ENCODE measurements around the gene ALDH3A2.

Gene ALDH3A2

GRCh38 chr17:19719355-19720209 lies 71.0 kb downstream of the ALDH3A2 start:
- Histone ChIP-seq H3K9ac (ENCODE audit: low read depth, low read length) (no peak overlapping the region), H3K4me1 (ENCODE audit: insufficient read depth, low read length) (no peaks in the 10 kb centered on the region), H3K9me3 (ENCODE audit: control insufficient read depth, insufficient read depth, low read length) (no peaks in the 10 kb centered on the region), H3K36me3 (ENCODE audit: insufficient read depth, low read length) (no peaks in the 10 kb centered on the region)

GRCh38 chr17:19720210-19720475 lies 71.6 kb downstream of the ALDH3A2 start:
- no peak overlapping the region for H3K9ac ChIP-seq (ENCODE audit: low read depth, low read length)
- H3K36me3 ChIP-seq (ENCODE audit: insufficient read depth, low read length) = no peaks in the 10 kb centered on the region
- H3K9me3 ChIP-seq (ENCODE audit: control insufficient read depth, insufficient read depth, low read length) = no peaks in the 10 kb centered on the region
- H3K4me1 ChIP-seq (ENCODE audit: insufficient read depth, low read length) = no peaks in the 10 kb centered on the region

GRCh38 chr17:19720631-19721426 lies 72.3 kb downstream of the ALDH3A2 start:
- no peaks in the 10 kb centered on the region for H3K4me1 ChIP-seq (ENCODE audit: insufficient read depth, low read length)
- no peak overlapping the region for H3K9ac ChIP-seq (ENCODE audit: low read depth, low read length)

GRCh38 chr17:19723964-19724363 lies 75.4 kb downstream of the ALDH3A2 start:
- no peaks in the 10 kb centered on the region for H3K36me3 ChIP-seq (ENCODE audit: insufficient read depth, low read length)
- H3K4me1 ChIP-seq (ENCODE audit: insufficient read depth, low read length) = no peaks in the 10 kb centered on the region
- H3K9me3 ChIP-seq (ENCODE audit: control insufficient read depth, insufficient read depth, low read length) = no peaks in the 10 kb centered on the region
- no peak overlapping the region for H3K9ac ChIP-seq (ENCODE audit: low read depth, low read length)

More at GRCh38 chr17:19720631-19721426, 72.3 kb downstream of the ALDH3A2 start:
- H3K9me3 ChIP-seq (ENCODE audit: control insufficient read depth, insufficient read depth, low read length) = no peaks in the 10 kb centered on the region
- no peaks in the 10 kb centered on the region for H3K36me3 ChIP-seq (ENCODE audit: insufficient read depth, low read length)

- no peaks in the 10 kb centered on the region for H3K36me3 ChIP-seq (ENCODE audit: insufficient read depth, low read length)
- no peaks in the 10 kb centered on the region for H3K9me3 ChIP-seq (ENCODE audit: control insufficient read depth, insufficient read depth, low read length)
- no peak overlapping the region for H3K9ac ChIP-seq (ENCODE audit: low read depth, low read length)
- H3K4me1 ChIP-seq (ENCODE audit: insufficient read depth, low read length) = no peaks in the 10 kb centered on the region
Observed at GRCh38 chr17:19724501-19725420, 76.2 kb downstream of the ALDH3A2 start.

- Histone ChIP-seq H3K9me3 (ENCODE audit: control insufficient read depth, insufficient read depth, low read length) (no peaks in the 10 kb centered on the region), H3K36me3 (ENCODE audit: insufficient read depth, low read length) (no peaks in the 10 kb centered on the region), H3K4me1 (ENCODE audit: insufficient read depth, low read length) (no peaks in the 10 kb centered on the region), H3K9ac (ENCODE audit: low read depth, low read length) (no peak overlapping the region)
Observed at GRCh38 chr17:19725486-19725885, 76.9 kb downstream of the ALDH3A2 start.

- H3K4me1 ChIP-seq (ENCODE audit: insufficient read depth, low read length) = no peaks in the 10 kb centered on the region
Observed at GRCh38 chr17:19726631-19727376, 78.3 kb downstream of the ALDH3A2 start.

More at GRCh38 chr17:19726631-19727376, 78.3 kb downstream of the ALDH3A2 start:
- no peaks in the 10 kb centered on the region for H3K9me3 ChIP-seq (ENCODE audit: control insufficient read depth, insufficient read depth, low read length)
- no peaks in the 10 kb centered on the region for H3K36me3 ChIP-seq (ENCODE audit: insufficient read depth, low read length)
- H3K9ac ChIP-seq (ENCODE audit: low read depth, low read length) = no peak overlapping the region
